Measurements from ENCODE around the gene PTBP2.

DNA sequence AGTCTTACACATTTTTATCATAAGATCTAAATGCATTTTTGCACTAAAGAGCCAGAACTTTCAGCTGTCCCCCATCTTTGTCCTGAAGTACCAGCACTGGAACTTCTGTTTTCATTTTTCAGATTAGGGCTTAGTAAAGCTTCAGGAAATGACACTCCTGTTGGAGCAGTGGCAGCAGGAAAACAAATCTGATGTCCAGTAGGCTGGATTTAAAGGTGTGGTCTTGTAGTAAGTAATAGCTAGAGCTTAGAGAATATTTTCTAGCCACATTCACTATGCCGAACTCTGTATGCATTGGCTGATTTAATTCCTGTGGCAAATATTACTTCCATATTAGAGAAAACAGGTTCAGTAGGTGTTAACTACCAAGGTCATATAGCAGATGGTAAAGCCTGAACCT lies 103.6 kb downstream of the PTBP2 start:
- no peak for TF ChIP-seq SUZ12 (IDR thresholded peaks at IDR 0.05)
- no peak for TF ChIP-seq FOXK2 (IDR thresholded peaks at IDR 0.05)
- no peak for TF ChIP-seq FOXA1 (IDR thresholded peaks at IDR 0.05)
- TF ChIP-seq HDGF (IDR thresholded peaks at IDR 0.05; ENCODE audit: borderline replicate concordance) = no peak
- TF ChIP-seq, protein P1, sequence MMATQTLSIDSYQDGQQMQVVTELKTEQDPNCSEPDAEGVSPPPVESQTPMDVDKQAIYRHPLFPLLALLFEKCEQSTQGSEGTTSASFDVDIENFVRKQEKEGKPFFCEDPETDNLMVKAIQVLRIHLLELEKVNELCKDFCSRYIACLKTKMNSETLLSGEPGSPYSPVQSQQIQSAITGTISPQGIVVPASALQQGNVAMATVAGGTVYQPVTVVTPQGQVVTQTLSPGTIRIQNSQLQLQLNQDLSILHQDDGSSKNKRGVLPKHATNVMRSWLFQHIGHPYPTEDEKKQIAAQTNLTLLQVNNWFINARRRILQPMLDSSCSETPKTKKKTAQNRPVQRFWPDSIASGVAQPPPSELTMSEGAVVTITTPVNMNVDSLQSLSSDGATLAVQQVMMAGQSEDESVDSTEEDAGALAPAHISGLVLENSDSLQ (IDR thresholded peaks at IDR 0.05) = no peak
- no peak for TF ChIP-seq ELF4 (IDR thresholded peaks at IDR 0.05)
- TF ChIP-seq SP1 (IDR thresholded peaks at IDR 0.05) = no peak
- no peak for TF ChIP-seq BHLHE40 (IDR thresholded peaks at IDR 0.05; ENCODE audit: borderline replicate concordance)
- no peak for TF ChIP-seq ARNT (IDR thresholded peaks at IDR 0.05)
- TF ChIP-seq NFRKB (IDR thresholded peaks at IDR 0.05) = no peak
- no peak for TF ChIP-seq ZNF384 (IDR thresholded peaks at IDR 0.05)
- TF ChIP-seq FOXM1 (IDR thresholded peaks at IDR 0.05; ENCODE audit: borderline replicate concordance) = no peak
- no peak for TF ChIP-seq TARDBP (IDR thresholded peaks at IDR 0.05)

Measured in HEK293T (cell line).